ENCODE measurements around the gene AP1G2. TPM values are rescaled to one million over a fixed set of nuclear protein-coding genes. Genes with fewer than 3 reads are reported as not detected.

Gene AP1G2
- total and polyA plus RNA-seq, 4 donors: 16.4 to 82.3 (median 46.6) TPM

DNA sequence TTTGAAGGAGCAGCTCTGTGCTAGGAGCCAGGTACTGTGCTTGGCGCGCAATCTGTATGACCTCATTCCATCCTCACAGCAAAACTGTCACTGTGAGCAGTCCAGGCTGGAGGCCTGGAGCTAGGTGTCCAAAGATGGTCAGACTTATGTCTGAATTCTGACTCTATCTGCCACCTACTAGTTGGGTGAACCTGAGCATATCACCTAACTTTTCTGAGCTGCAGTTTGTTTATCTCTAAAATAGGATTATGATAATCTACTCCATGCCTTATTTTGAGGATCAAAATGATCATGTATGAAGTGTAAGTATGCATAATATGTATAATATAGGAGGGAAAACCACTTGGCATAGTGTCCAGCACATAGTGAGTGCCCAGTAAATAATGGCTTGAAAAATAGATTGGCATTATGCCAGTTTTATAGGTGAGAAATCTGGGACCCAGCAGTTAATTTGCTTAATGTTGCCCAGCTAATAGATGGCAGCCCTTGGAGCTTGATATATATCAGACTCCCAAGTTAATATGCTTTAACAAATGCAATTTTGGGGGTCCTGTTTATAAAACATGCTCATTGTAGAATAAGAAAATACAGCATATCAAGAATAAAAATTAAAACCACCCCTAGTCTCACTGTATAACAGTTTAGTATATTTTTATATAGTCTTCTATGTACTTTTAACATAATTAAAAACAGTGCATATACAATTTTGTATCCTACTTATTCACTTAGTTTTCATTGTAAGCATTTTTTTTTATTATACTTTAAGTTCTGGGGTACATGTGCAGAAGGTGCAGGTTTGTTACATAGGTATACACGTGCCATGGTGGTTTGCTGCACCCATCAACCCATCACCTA, 15.5 kb upstream of the AP1G2 start:
- 100% methylated on average over 1 of the region's 3 CpGs for WGBS (ENCODE audit: insufficient coverage)
- peaks cover 14% of the 10 kb centered on the region for H3K4me1 ChIP-seq (ENCODE audit: control insufficient read depth, insufficient read depth, low read length)
- DNase-seq (ENCODE audit: low read depth in 4 of 6, low spot score in 6 of 6): no peak
- H3K4me3 ChIP-seq (ENCODE audit: low read depth, low read length): no peak overlapping the region
- peaks cover 7% of the 10 kb centered on the region for H3K27me3 ChIP-seq (ENCODE audit: control insufficient read depth, insufficient read depth, low read length)
- no peak overlapping the region for H3K27ac ChIP-seq (ENCODE audit: low read depth, low read length)
- no peaks in the 10 kb centered on the region for H3K36me3 ChIP-seq (ENCODE audit: control insufficient read depth, insufficient read depth, low read length)
- no peaks in the 10 kb centered on the region for H3K9me3 ChIP-seq (ENCODE audit: control insufficient read depth, insufficient read depth, low read length)

DNA sequence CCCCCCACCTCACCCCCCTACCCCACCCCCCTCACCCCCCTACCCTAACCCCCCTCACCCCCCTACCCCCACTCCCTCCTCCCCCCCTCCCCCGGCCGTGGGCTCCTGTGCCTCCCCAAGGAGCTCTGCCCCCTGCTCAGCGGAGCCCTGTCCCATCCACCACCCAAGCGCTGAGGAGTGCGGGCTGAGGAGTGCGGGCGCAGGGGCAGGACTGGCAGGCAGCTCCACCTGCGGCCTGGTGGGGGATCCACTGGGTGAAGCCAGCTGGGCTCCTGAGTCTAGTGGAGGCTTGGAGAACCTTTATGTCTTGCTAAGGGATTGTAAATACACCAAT, 13.3 kb upstream of the AP1G2 start:
- peaks cover 27% of the 10 kb centered on the region for H3K27me3 ChIP-seq (ENCODE audit: control insufficient read depth, insufficient read depth, low read length)
- H3K36me3 ChIP-seq (ENCODE audit: control insufficient read depth, insufficient read depth, low read length): peaks cover 4% of the 10 kb centered on the region
- no peak overlapping the region for H3K4me3 ChIP-seq (ENCODE audit: low read depth, low read length)
- no CpG with 5 or more reads among the region's 8 CpGs for WGBS (ENCODE audit: insufficient coverage)
- H3K27ac ChIP-seq (ENCODE audit: low read depth, low read length): no peak overlapping the region
- no peaks in the 10 kb centered on the region for H3K9me3 ChIP-seq (ENCODE audit: control insufficient read depth, insufficient read depth, low read length)
- no peak for DNase-seq (ENCODE audit: low read depth in 4 of 6, low spot score in 6 of 6)
- peaks cover 33% of the 10 kb centered on the region for H3K4me1 ChIP-seq (ENCODE audit: control insufficient read depth, insufficient read depth, low read length)

DNA sequence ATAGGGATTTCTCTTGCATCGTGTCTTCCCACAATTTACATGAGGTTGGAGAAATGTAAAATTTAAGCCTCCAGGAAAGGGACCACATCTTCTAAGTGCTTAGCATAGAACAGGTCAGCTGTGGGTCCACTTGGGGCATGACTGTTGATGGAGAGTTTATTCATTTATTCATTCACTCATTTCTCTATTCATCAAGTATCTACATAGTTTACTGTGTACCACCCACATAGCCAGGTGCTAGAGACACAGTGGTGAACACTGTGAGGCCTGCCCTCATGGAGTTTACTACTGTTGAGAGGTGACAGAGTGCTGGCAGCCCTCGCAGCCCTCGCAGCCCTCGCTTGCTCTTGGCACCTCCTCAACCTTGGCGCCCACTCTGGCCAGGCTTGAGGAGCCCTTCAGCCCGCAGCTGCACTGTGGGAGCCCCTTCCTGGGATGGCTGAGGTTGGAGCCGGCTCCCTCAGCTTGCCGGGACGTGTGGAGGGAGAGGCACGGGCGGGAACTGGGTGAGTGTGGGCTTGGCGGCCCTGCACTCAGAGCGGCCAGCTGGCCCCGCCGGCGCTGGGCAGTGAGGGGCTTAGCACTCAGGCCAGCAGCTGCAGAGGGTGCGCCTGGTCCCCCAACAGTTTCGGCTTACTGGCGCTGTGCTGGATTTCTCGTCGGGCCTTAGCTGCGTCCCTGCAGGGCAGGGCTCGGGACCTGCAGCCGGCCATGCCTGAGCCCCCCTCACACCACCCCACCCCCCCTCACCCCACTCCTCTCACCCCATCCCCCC, 12.7 kb upstream of the AP1G2 start:
- peak in 1 of 6 donors; percentile 0 for DNase-seq (ENCODE audit: low read depth in 4 of 6, low spot score in 6 of 6)
- 87% methylated on average over 14 of the region's 24 CpGs for WGBS (ENCODE audit: insufficient coverage)

DNA sequence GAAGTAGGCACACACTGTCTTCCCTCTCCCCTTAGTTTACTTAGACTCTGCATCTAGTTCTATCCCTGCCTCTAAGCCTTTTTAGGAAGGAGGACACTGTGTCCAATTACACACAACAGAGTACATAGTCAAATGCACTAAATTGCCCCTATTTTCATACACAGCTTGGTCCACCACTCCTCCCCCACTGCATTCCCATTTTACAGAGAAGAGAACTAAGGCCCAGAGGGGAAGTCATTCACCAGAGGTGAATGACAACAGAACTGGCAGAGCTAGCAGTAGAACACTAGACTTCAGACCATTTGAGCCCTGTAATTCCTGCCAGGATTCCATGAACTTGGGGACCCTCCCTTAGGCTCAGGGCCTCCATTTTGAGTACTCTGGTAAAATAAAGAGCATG, 12.1 kb upstream of the AP1G2 start:
- H3K27me3 ChIP-seq (ENCODE audit: control insufficient read depth, insufficient read depth, low read length): peaks cover 35% of the 10 kb centered on the region
- H3K27ac ChIP-seq (ENCODE audit: low read depth, low read length): no peak overlapping the region
- H3K4me1 ChIP-seq (ENCODE audit: control insufficient read depth, insufficient read depth, low read length): peaks cover 37% of the 10 kb centered on the region
- H3K9me3 ChIP-seq (ENCODE audit: control insufficient read depth, insufficient read depth, low read length): no peaks in the 10 kb centered on the region
- peaks cover 8% of the 10 kb centered on the region for H3K36me3 ChIP-seq (ENCODE audit: control insufficient read depth, insufficient read depth, low read length)
- DNase-seq (ENCODE audit: low read depth in 4 of 6, low spot score in 6 of 6): peak in 1 of 6 donors; percentile 1
- no peak overlapping the region for H3K4me3 ChIP-seq (ENCODE audit: low read depth, low read length)

More for the DNA sequence above, 12.7 kb upstream of the AP1G2 start:
- H3K27me3 ChIP-seq (ENCODE audit: control insufficient read depth, insufficient read depth, low read length): peaks cover 30% of the 10 kb centered on the region
- peaks cover 36% of the 10 kb centered on the region for H3K4me1 ChIP-seq (ENCODE audit: control insufficient read depth, insufficient read depth, low read length)
- H3K27ac ChIP-seq (ENCODE audit: low read depth, low read length): no peak overlapping the region
- peaks cover 7% of the 10 kb centered on the region for H3K36me3 ChIP-seq (ENCODE audit: control insufficient read depth, insufficient read depth, low read length)
- H3K9me3 ChIP-seq (ENCODE audit: control insufficient read depth, insufficient read depth, low read length): no peaks in the 10 kb centered on the region
- no peak overlapping the region for H3K4me3 ChIP-seq (ENCODE audit: low read depth, low read length)

DNA sequence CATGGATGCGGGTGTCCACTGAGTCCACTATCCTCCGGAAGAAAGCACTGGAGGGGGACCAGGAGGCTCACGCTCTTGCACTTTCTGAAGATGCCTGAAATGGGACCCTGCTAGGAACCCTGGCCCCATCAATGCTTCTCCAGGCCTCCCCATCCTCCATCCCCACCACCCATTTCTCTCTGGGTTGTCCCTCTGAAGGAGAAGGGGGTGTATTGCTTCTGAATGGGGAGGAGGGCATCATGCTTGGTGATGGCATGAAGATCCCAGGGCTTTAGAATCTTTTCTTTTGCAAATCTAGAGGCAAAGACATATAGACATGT, 11.7 kb upstream of the AP1G2 start:
- peak in 1 of 6 donors; percentile 38 for DNase-seq (ENCODE audit: low read depth in 4 of 6, low spot score in 6 of 6)
- Histone ChIP-seq H3K27me3 (ENCODE audit: control insufficient read depth, insufficient read depth, low read length) (peaks cover 35% of the 10 kb centered on the region), H3K4me1 (ENCODE audit: control insufficient read depth, insufficient read depth, low read length) (peaks cover 37% of the 10 kb centered on the region), H3K4me3 (ENCODE audit: low read depth, low read length) (peak overlapping the region; percentile 27), H3K9me3 (ENCODE audit: control insufficient read depth, insufficient read depth, low read length) (no peaks in the 10 kb centered on the region), H3K27ac (ENCODE audit: low read depth, low read length) (peak overlapping the region; percentile 71), H3K36me3 (ENCODE audit: control insufficient read depth, insufficient read depth, low read length) (peaks cover 8% of the 10 kb centered on the region)
- WGBS (ENCODE audit: insufficient coverage): 13% methylated on average over 2 of the region's 3 CpGs

DNA sequence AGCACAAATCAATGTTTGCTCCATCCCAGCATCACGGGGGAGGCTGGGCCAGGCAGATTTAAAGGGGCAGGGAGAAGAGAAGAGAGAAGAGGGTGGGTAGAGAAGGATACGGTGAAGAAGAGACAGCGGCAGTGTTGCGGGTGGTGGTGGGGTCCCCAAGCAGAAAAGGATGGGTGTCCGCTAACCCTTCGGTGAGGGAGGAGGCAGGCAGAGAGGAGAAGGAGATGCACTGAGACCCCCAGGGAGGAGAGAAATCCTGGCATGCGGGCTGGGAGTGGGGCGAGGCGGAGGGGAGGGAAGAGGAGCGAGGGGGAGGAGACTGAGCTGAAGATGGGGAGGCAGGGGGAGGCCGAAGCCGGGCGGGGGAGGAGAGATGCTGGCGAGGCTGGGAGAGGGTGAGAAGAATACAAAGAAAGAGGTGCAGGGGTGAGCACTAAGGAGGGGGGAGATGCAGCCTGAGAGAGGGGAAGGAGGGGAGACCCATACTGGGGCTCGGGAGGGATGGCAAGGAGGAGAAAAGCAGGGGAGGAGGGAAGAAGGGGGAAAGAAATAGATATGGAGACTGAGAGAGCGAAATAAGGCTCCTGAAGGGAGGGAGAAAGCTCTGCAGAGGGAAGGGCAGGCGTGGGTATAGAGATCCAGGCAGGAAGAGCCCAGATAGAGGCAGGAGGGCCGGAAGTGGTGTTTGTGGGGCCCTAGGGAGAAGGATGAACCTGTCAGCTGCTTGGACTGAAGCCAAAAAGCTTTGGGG, 11.1 kb upstream of the AP1G2 start, which contains the start of gene JPH4:
TSS of gene JPH4 (minus strand) at position 231 of the 751 bp plus-strand sequence. CDS start 1,337 bp downstream, outside the sequence.
- Histone ChIP-seq H3K36me3 (ENCODE audit: control insufficient read depth, insufficient read depth, low read length) (peaks cover 8% of the 10 kb centered on the region), H3K27ac (ENCODE audit: low read depth, low read length) (peak within 1 kb of the TSS; percentile 71), H3K4me3 (ENCODE audit: low read depth, low read length) (peak within 1 kb of the TSS; percentile 51), H3K9me3 (ENCODE audit: control insufficient read depth, insufficient read depth, low read length) (no peaks in the 10 kb centered on the region), H3K27me3 (ENCODE audit: control insufficient read depth, insufficient read depth, low read length) (peaks cover 35% of the 10 kb centered on the region), H3K4me1 (ENCODE audit: control insufficient read depth, insufficient read depth, low read length) (peaks cover 40% of the 10 kb centered on the region)
- peak in 5 of 6 donors; percentile 63 to 99 (median 78) for DNase-seq (ENCODE audit: low read depth in 4 of 6, low spot score in 6 of 6)
- 2% methylated on average over 17 of the region's 18 CpGs for WGBS (ENCODE audit: insufficient coverage)

DNA sequence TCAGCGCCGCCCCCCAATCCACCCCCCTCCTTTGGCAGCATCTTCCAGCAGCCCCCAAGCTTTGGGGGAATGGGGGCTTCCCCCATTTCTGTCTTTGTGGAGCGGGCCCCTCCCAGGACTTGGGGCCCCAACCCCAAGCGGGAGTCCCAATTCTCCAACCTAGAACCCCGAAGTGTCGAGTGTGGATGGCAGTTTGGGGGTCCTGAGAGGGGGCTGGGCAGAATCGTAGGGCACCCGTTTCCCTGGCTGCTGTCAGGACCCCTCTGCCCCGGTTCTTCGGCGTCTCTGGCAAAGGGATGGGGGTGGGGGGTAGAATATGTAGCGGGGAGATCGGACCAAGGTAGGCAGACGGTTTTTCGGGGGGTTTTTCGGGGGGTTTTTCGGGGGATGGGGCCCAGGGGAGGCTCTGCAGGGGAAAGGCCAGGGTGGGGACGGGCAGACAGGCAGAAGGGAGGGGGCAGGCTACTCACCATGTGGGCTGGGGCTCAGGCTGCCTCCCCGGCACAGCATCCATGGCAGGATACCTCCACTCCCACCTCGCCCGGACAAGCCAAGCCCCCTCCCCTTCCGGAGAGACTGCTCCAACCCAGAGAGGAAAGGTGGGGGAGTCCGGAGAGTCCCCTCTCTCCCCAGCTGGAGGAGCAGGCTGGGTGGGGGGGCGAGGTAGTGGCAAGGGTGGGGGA, 10.3 kb upstream of the AP1G2 start:
- peak in 1 of 6 donors; percentile 90 for DNase-seq (ENCODE audit: low read depth in 4 of 6, low spot score in 6 of 6)
- Histone ChIP-seq H3K36me3 (ENCODE audit: control insufficient read depth, insufficient read depth, low read length) (peaks cover 16% of the 10 kb centered on the region), H3K27ac (ENCODE audit: low read depth, low read length) (peak overlapping the region; percentile 58), H3K27me3 (ENCODE audit: control insufficient read depth, insufficient read depth, low read length) (peaks cover 35% of the 10 kb centered on the region), H3K4me1 (ENCODE audit: control insufficient read depth, insufficient read depth, low read length) (peaks cover 47% of the 10 kb centered on the region), H3K4me3 (ENCODE audit: low read depth, low read length) (peak overlapping the region; percentile 51), H3K9me3 (ENCODE audit: control insufficient read depth, insufficient read depth, low read length) (no peaks in the 10 kb centered on the region)
- 1% methylated on average over 15 of the region's 24 CpGs for WGBS (ENCODE audit: insufficient coverage)

DNA sequence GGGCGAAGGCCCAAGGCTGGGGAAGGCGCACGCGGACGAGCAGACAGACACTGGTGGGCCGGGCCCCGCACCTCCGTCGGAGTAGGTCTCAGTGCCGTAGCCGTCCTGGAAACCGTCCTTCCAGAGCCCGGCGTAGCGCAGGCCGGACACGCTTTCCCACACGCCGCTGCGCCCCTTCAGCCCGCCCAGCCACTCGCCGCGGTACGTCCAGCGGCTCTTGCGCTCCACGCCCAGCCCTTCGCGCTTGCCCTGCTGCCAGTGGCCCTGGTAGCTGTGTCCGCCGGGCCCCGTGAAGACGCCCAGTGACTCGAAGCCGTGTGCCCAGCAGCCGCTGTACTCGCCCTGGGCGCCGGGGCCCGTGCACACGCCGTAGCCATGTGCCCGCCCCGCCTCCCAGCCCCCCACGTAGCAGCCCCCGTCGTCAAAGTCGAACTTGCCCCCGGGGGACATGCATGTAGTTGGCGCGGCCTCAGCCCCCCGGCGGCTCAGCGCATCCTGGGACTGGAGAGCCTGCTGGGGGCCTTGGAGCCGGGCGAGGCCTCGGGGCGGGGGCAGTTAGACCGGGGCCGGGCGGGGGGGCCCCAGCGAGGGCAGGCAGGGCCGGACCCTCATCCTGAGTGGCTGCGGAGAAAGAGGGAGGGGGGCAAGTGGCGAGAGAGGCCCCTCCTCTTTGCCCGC, 9.6 kb upstream of the AP1G2 start:
- Histone ChIP-seq H3K4me1 (ENCODE audit: control insufficient read depth, insufficient read depth, low read length) (peaks cover 54% of the 10 kb centered on the region), H3K27me3 (ENCODE audit: control insufficient read depth, insufficient read depth, low read length) (peaks cover 35% of the 10 kb centered on the region)
- DNase-seq (ENCODE audit: low read depth in 4 of 6, low spot score in 6 of 6): peak in 2 of 6 donors; percentile 60 to 78

More for the DNA sequence above, 9.6 kb upstream of the AP1G2 start:
- no peaks in the 10 kb centered on the region for H3K9me3 ChIP-seq (ENCODE audit: control insufficient read depth, insufficient read depth, low read length)
- peak overlapping the region; percentile 52 for H3K27ac ChIP-seq (ENCODE audit: low read depth, low read length)
- H3K4me3 ChIP-seq (ENCODE audit: low read depth, low read length): peak overlapping the region; percentile 51
- peaks cover 20% of the 10 kb centered on the region for H3K36me3 ChIP-seq (ENCODE audit: control insufficient read depth, insufficient read depth, low read length)
- WGBS (ENCODE audit: insufficient coverage): under 1% methylated on average over 59 of the region's 67 CpGs

All from spinal cord (tissue), 10 donors.